ENCODE measurements around the gene PIEZO2. TPM values are rescaled to one million over a fixed set of nuclear protein-coding genes. Genes with fewer than 3 reads are reported as not detected.

Gene PIEZO2
- total and polyA plus RNA-seq, 2 of the 8 experiments (the other 6 are each of a cell fraction or from before 2014, with no cell fraction given) = 4.7 to 16.5 TPM

DNA sequence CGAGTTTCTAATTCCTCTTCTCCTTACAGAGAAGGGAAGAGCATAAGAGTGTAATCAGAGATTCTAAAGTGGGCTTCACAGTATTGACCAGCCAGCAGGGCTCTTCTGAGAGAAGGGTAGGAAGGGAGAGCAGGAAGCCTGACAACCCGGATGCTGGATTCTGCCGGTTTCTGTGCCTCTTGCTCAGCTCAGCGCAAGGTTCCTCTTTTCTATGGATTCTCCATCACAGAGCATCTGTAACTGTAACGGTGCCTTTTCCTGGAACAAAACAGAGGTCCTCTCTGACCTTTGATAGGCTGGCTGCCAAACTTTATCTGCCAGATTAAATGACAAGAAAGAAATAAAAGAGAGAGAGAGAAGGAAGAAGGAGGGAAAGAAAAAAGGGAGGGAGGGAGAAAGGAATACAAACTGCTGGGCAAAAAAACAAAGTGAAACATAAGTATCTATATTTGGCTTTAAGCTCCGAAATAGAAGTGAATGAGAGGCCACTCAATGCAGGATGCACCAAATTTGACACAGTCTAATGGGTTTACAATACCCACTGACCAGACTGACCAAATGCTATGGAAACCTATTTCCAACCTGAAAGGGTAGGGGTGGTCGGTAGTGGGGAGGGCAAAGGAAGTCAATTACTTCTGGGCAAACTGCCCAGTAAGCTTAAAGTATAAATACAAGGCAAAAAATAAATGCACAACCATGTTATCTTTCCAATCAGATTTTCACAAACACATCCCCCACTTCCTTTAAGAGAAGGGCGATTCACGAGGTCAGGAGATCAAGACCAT lies 59.2 kb downstream of the PIEZO2 start (continued):
- no peak for TF ChIP-seq KDM1A (IDR thresholded peaks at IDR 0.05; ENCODE audit: borderline replicate concordance, low read length)
